Mesenchymal stem cell (in vitro differentiated cells and primary cell): ENCODE data around the gene PLPPR1.

ENCODE experiments used
- DNase-seq: peaks from one replicate; pipeline ENCODE4 v3.0.0-alpha.2; 2013
- H2AFZ ChIP-seq: one replicate; pipeline ENCODE4 v1.6.1; 2013; ENCODE audit warnings: low read depth, mild to moderate bottlenecking, control low read depth, inconsistent platforms, low read length, moderate library complexity
- H2AK5ac ChIP-seq: 2 replicates; pipeline ENCODE4 v1.6.1; 2013; ENCODE audit warnings: low read length, moderate library complexity, mild to moderate bottlenecking, inconsistent platforms; ENCODE audit not compliant: severe bottlenecking
- H2BK120ac ChIP-seq: one replicate; pipeline ENCODE4 v1.6.1; 2013; ENCODE audit warnings: low read depth, mild to moderate bottlenecking, inconsistent platforms, low read length, moderate library complexity
- H2BK12ac ChIP-seq, 2 experiments: one replicate each; pipeline ENCODE4 v1.6.1; 2013; ENCODE audit warnings: inconsistent platforms in 2 of 2, low read length in 2 of 2, mild to moderate bottlenecking in 2 of 2, moderate library complexity in 2 of 2, control low read depth in 1 of 2
- H2BK15ac ChIP-seq: one replicate; pipeline ENCODE4 v1.6.1; 2013; ENCODE audit warnings: mild to moderate bottlenecking, low read depth, inconsistent platforms; ENCODE audit not compliant: poor library complexity, severe bottlenecking
- H2BK5ac ChIP-seq: 2 replicates; pipeline ENCODE4 v1.6.1; 2013; ENCODE audit warnings: low read depth, mild to moderate bottlenecking, low read length, control low read depth, inconsistent platforms; ENCODE audit not compliant: poor library complexity, severe bottlenecking
- H3K14ac ChIP-seq, 2 experiments: one replicate each; pipeline ENCODE4 v1.6.1; 2013; ENCODE audit warnings: inconsistent platforms in 2 of 2, low read length in 2 of 2, control low read depth in 1 of 2, mild to moderate bottlenecking in 1 of 2, moderate library complexity in 1 of 2
- H3K18ac ChIP-seq, 2 experiments: one replicate each; pipeline ENCODE4 v1.6.1; 2013; ENCODE audit warnings: inconsistent platforms in 2 of 2, low read length in 2 of 2, control low read depth in 1 of 2, low read depth in 1 of 2, mild to moderate bottlenecking in 1 of 2
- H3K23ac ChIP-seq, 2 experiments: one replicate each; pipeline ENCODE4 v1.6.1; 2013; ENCODE audit warnings: inconsistent platforms in 2 of 2, low read length in 2 of 2, mild to moderate bottlenecking in 2 of 2, moderate library complexity in 2 of 2, control low read depth in 1 of 2
- H3K27ac ChIP-seq: 2 replicates; pipeline ENCODE4 v1.5.1; 2013; ENCODE audit warnings: mild to moderate bottlenecking, moderate library complexity, low read length, control low read depth, inconsistent platforms; ENCODE audit not compliant: poor library complexity, severe bottlenecking
- H3K27me3 ChIP-seq, 2 experiments: 2 replicates each; pipeline versions ENCODE4 v1.6.1 to v1.7.0; 2013; ENCODE audit warnings: low read length in 2 of 2, mild to moderate bottlenecking in 2 of 2, moderate library complexity in 2 of 2, control low read depth in 1 of 2, inconsistent platforms in 1 of 2; ENCODE audit not compliant: control insufficient read depth in 1 of 2, insufficient read depth in 1 of 2
- H3K36me3 ChIP-seq, 2 experiments: 2 replicates each; pipeline versions ENCODE4 v1.6.1 to v1.7.0; 2013; ENCODE audit warnings: low read length in 2 of 2, control low read depth in 1 of 2, inconsistent platforms in 1 of 2, low read depth in 1 of 2, mild to moderate bottlenecking in 1 of 2; ENCODE audit not compliant: insufficient read depth in 2 of 2, control insufficient read depth in 1 of 2
- H3K4ac ChIP-seq, 2 experiments: one replicate each; pipeline ENCODE4 v1.6.1; 2013; ENCODE audit warnings: inconsistent platforms in 2 of 2, low read length in 2 of 2, mild to moderate bottlenecking in 2 of 2, moderate library complexity in 2 of 2, control low read depth in 1 of 2, low read depth in 1 of 2
- H3K4me1 ChIP-seq: 2 replicates; pipeline ENCODE4 v1.6.1; 2013; ENCODE audit warnings: low read depth, low read length, control low read depth; ENCODE audit not compliant: control insufficient read depth, insufficient read depth
- H3K4me2 ChIP-seq: 2 replicates; pipeline ENCODE4 v1.6.1; 2013; ENCODE audit warnings: low read length, mild to moderate bottlenecking, inconsistent platforms; ENCODE audit not compliant: poor library complexity, severe bottlenecking
- H3K4me3 ChIP-seq, 2 experiments: 2 replicates each; pipeline versions ENCODE4 v1.5.1 to v1.7.0; 2013; ENCODE audit warnings: low read length in 2 of 2, mild to moderate bottlenecking in 2 of 2, control low read depth in 1 of 2, low read depth in 1 of 2; ENCODE audit not compliant: insufficient read depth in 1 of 2
- H3K79me1 ChIP-seq: replicated peaks from 2 replicates; pipeline ENCODE4 v1.6.1; 2013; ENCODE audit warnings: mild to moderate bottlenecking, control low read depth, low read length, inconsistent platforms; ENCODE audit not compliant: poor library complexity, severe bottlenecking
- H3K9ac ChIP-seq: 2 replicates; pipeline ENCODE4 v1.7.0; 2013; ENCODE audit warnings: mild to moderate bottlenecking, low read length, moderate library complexity
- H3K9me3 ChIP-seq: 2 replicates; pipeline ENCODE4 v1.7.0; 2013; ENCODE audit warnings: mild to moderate bottlenecking, low read length; ENCODE audit not compliant: control insufficient read depth
- H4K8ac ChIP-seq: one replicate; pipeline ENCODE4 v1.6.1; 2013; ENCODE audit warnings: inconsistent platforms, mild to moderate bottlenecking, low read length, moderate library complexity
- H4K91ac ChIP-seq: one replicate; pipeline ENCODE4 v1.6.1; 2013; ENCODE audit warnings: mild to moderate bottlenecking, low read length, inconsistent platforms
- WGBS: methylation state at CpG from one replicate; pipeline ENCODE4 v1.1.7; 2013; ENCODE audit warnings: mixed read lengths; 5-methylcytosine and 5-hydroxymethylcytosine counted together

PLPPR1 gene

GRCh38 chr9:101209670-101210069 is 181.1 kb downstream of the PLPPR1 start:
- H2AK5ac ChIP-seq, result no peak overlapping the region
- no peak overlapping the region for H3K14ac ChIP-seq
- H3K4ac ChIP-seq, result no peak overlapping the region
- H2BK15ac ChIP-seq, result no peak overlapping the region
- H2AFZ ChIP-seq, result no peak overlapping the region
- H3K23ac ChIP-seq, result no peak overlapping the region
- no peak for DNase-seq
- WGBS, result 73% methylated on average over 4 of the region's 4 CpGs
- no peak overlapping the region for H2BK12ac ChIP-seq
- H3K18ac ChIP-seq, result no peak overlapping the region
- no peak overlapping the region for H3K9ac ChIP-seq
- H3K27me3 ChIP-seq, result no peaks in the 10 kb centered on the region
- no peak overlapping the region for H3K4me2 ChIP-seq
- H4K91ac ChIP-seq, result no peak overlapping the region
- no peak overlapping the region for H2BK5ac ChIP-seq
- no peaks in the 10 kb centered on the region for H3K79me1 ChIP-seq
- H3K9me3 ChIP-seq, result no peaks in the 10 kb centered on the region
- no peak overlapping the region for H2BK120ac ChIP-seq
- no peak overlapping the region for H4K8ac ChIP-seq
- no peak overlapping the region for H3K4me3 ChIP-seq
- H3K36me3 ChIP-seq, result no peaks in the 10 kb centered on the region
- H3K4me1 ChIP-seq, result no peaks in the 10 kb centered on the region
- no peak overlapping the region for H3K27ac ChIP-seq

GRCh38 chr9:101212661-101213060 is 184.1 kb downstream of the PLPPR1 start:
- no peak for DNase-seq
- Histone ChIP-seq H2AK5ac (no peak overlapping the region), H3K79me1 (no peaks in the 10 kb centered on the region), H3K9me3 (no peaks in the 10 kb centered on the region), H2BK12ac (no peak overlapping the region), H2AFZ (no peak overlapping the region), H3K27ac (no peak overlapping the region), H3K27me3 (no peaks in the 10 kb centered on the region), H2BK5ac (no peak overlapping the region), H2BK15ac (no peak overlapping the region), H3K36me3 (no peaks in the 10 kb centered on the region), H3K4me1 (no peaks in the 10 kb centered on the region), H3K9ac (no peak overlapping the region), H3K23ac (no peak overlapping the region), H3K4me2 (no peak overlapping the region), H3K4ac (no peak overlapping the region), H4K8ac (no peak overlapping the region), H3K18ac (no peak overlapping the region), H3K14ac (no peak overlapping the region), H2BK120ac (no peak overlapping the region), H3K4me3 (no peak overlapping the region), H4K91ac (no peak overlapping the region)
- WGBS, result 82% methylated on average over 1 of the region's 2 CpGs

- no peak overlapping the region for H3K27ac ChIP-seq
- 73% methylated on average over 6 of the region's 7 CpGs for WGBS
- no peak overlapping the region for H2BK15ac ChIP-seq
- no peaks in the 10 kb centered on the region for H3K36me3 ChIP-seq
- no peaks in the 10 kb centered on the region for H3K79me1 ChIP-seq
- no peak overlapping the region for H2BK5ac ChIP-seq
- DNase-seq, result no peak
- no peak overlapping the region for H2AK5ac ChIP-seq
- no peak overlapping the region for H3K4ac ChIP-seq
- H3K18ac ChIP-seq, result no peak overlapping the region
- no peak overlapping the region for H2AFZ ChIP-seq
- H4K91ac ChIP-seq, result no peak overlapping the region
- no peak overlapping the region for H3K4me3 ChIP-seq
- no peaks in the 10 kb centered on the region for H3K9me3 ChIP-seq
- no peak overlapping the region for H3K9ac ChIP-seq
- H3K23ac ChIP-seq, result no peak overlapping the region
- no peak overlapping the region for H2BK12ac ChIP-seq
- no peak overlapping the region for H2BK120ac ChIP-seq
- H3K14ac ChIP-seq, result no peak overlapping the region
- H3K4me2 ChIP-seq, result no peak overlapping the region
- H3K27me3 ChIP-seq, result no peaks in the 10 kb centered on the region
- H4K8ac ChIP-seq, result no peak overlapping the region
- no peaks in the 10 kb centered on the region for H3K4me1 ChIP-seq
These were observed 190.5 kb downstream of the PLPPR1 start for GRCh38 chr9:101219030-101219429.

- no peak for DNase-seq
- no peak overlapping the region for H3K27ac ChIP-seq
- H3K4ac ChIP-seq, result no peak overlapping the region
- no peaks in the 10 kb centered on the region for H3K36me3 ChIP-seq
- no peak overlapping the region for H4K8ac ChIP-seq
- H2BK15ac ChIP-seq, result no peak overlapping the region
- no peaks in the 10 kb centered on the region for H3K27me3 ChIP-seq
- H2BK12ac ChIP-seq, result no peak overlapping the region
- H3K23ac ChIP-seq, result no peak overlapping the region
- H2AFZ ChIP-seq, result no peak overlapping the region
- no peak overlapping the region for H3K9ac ChIP-seq
- no peak overlapping the region for H3K18ac ChIP-seq
- H3K4me1 ChIP-seq, result no peaks in the 10 kb centered on the region
- no peak overlapping the region for H3K4me2 ChIP-seq
- H3K4me3 ChIP-seq, result no peak overlapping the region
- no peak overlapping the region for H2BK5ac ChIP-seq
- no peak overlapping the region for H2AK5ac ChIP-seq
- H3K14ac ChIP-seq, result no peak overlapping the region
- no peak overlapping the region for H2BK120ac ChIP-seq
- H3K9me3 ChIP-seq, result no peaks in the 10 kb centered on the region
- no peak overlapping the region for H4K91ac ChIP-seq
- H3K79me1 ChIP-seq, result no peaks in the 10 kb centered on the region
These were observed 191.8 kb downstream of the PLPPR1 start for GRCh38 chr9:101220341-101220740.
